Stimulated activated CD4-positive, alpha-beta T cell treated with anti-CD3 and anti-CD28 coated beads, TNF-alpha, amount 100 ng/mL, for 24 hours (primary cell): ENCODE measurements around the gene TBC1D7.
A peak's percentile ranks its signal among the peaks of the same experiment; 100 is the strongest.

Experiments
- DNase-seq, 3 experiments: peaks; one replicate each; pipeline ENCODE4 v3.0.0-alpha.2; 2020; ENCODE audit warnings: low read depth in 3 of 3

The TBC1D7 gene

DNA sequence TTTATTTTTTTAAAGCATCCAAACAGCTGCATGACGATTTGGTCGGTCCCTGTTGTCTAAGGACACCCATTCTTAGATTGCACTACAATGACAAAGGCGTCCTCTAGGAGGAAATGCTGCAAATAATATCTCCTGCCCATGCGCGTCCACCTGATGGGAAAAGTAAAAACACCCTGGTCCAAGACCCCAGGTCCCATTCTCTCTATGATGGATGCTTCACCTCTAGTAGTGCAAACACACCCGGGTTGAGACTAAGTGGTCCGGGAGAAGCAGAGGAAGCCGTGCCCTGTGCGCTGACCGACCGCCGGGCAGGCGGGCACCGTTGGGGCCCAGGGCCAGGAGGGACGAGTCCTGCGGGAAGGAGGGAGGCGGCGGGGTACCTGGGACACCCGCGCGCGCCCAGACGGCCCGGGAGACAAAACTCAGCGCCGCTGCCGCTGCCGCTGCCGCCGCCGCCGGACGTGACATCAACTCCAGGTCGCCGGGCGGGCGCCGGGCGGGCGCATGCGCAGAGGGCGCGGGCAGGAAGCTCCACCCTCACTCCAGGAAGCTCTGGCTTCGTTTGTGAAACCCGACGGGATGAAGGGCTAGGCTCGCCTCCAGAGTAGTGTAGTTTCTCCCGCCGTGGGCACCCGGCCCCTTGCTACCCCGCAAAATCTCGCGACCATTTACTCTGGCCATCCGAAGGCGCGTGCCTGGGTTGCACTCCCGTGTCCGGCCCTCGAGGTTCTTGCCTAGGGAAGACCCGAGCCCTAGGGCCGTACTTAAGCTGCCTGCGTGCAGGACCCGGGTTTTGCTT, at the start of gene TBC1D7:
TSS of gene TBC1D7 (minus strand) at position 462 of the 799 bp plus-strand sequence. CDS start 1,639 bp downstream, outside the sequence.
- DNase-seq: peak; percentile 81 to 92 (median 85)

DNA sequence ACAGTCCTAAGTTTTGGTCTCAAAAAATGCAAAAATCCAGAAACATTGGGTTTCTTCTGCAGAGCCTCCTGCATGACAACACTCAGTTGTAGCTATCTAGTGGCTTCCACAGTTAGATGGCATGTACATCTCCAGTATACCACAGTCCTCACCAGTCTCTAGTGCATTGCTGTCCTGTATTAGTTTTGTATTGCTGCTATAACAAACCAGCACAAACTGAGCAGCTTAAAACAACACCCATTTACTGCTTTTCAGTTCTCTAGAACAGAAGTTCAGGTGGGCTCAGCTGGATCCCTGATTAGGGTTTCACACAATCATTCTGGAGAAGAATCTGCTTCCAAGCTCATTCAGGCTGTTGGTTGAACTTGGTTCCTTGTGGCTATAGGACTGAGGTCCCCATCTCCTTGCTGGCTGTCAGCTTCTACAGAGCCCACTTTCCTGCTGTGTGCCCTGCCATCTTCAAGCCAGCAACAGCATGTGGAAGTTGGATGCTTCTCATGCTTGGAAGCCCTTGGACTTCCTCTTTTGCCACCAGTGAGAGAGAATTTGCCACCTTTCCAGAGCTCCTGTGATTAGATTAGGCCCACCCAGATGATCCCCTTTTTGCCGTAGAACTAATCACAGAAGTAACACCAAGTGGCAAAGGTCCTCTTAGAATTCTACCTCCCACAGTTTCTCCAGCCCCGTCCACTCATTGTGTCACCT, 48.9 kb upstream of the TBC1D7 start:
- DNase-seq: no peak

GRCh38 chr6:13375360-13375878, 47.1 kb upstream of the TBC1D7 start:
- peak in 2 of 3 experiments; percentile 25 to 63 for DNase-seq

DNA sequence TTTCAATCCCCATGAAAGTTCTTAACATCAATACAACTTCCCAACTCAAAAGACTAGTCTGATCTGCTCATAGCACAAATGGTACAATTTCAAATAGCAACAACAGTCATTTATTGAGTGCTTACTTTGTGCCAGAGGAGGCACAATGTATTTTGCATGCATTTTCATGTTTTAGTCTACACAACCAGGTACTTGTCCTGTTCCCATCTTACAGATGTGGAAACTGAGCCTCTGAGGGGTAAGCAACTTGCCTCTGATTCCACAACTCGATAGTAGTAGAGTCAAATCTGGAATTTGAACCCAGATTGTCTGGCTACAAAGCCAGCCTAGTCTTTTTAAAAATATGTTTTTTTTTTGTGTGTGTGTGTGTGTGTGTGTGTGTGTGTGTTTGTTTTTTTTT, 45.6 kb upstream of the TBC1D7 start:
- no peak for DNase-seq

DNA sequence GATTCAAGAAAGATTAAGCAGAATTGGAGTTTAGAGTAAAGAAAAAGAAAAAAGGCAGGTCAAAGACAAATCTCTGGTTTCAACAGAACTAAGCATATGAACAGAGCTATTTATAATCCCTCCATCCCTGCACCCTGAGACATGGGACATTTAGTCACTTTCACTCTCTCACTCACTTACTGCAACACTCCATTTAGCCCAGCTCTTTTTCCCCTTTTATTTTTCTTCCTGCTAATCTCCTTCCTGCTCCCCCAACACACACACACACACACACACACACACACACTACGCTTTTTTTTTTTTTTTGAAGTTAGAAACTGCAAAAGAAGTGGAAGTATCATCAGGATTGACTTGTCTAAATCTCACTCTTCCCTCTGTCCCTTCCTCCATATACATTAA, 45.1 kb upstream of the TBC1D7 start:
- no peak for DNase-seq

DNA sequence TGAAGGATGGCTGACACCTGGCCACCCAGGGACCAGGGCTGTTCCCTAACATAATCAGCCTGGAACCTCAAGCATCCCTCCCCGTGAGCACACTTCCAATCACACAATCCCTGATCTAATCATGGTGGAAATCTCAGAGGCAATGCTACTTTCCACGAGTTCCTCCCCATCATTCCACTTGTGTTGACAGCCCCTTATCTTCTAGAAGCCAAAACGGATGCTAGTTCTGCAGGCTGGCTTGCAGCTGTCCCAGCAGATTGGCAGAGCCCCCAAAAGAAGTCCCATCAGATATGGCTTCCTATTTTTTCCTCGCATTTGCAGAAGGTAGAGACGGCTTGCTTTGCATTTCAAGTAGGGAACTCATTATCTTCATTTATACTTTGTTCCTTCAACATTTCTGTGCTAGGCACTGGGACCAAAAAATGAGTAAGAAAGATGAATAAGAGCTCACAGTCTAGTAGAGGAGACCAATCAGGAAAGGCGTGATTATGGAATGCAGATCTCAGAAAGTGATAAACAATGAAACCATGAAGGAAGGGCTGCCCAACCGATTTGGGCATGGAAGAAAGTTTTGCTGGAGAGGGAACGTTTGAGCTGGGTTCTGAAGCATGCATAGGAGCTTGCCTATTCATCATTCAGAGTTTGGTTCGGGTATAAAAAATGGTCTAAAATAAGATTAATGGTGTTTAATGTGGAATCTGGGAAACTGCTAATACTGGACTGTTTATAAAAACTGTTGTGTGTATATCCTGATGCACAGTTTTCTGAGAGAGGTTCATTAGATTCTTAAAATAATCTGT, 44.6 kb upstream of the TBC1D7 start:
- DNase-seq: no peak

DNA sequence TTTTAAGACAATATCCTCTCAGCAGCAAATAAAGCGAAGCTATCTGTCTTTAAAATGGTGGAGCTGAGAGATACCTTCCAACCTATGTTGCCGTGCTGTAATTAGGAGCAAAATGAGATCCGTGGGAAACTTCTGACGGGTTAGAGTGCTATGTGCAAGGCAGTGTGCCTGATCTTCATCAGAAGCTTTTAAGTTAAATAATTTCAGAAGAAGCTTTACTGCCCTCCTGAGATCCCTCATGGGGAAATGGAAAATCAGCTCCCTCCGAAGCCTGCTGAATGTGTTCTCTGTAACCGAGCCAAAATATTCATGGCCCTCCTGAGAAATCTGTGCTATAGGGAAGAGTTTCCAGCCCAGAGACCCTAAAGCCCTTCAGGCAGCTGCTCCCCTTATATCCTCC, 43.7 kb upstream of the TBC1D7 start:
- DNase-seq: no peak

GRCh38 chr6:13371421-13372072, 43.2 kb upstream of the TBC1D7 start:
- no peak for DNase-seq

GRCh38 chr6:13370623-13371022, 42.3 kb upstream of the TBC1D7 start:
- DNase-seq: no peak

- no peak for DNase-seq
Measured at GRCh38 chr6:13369591-13369990, 41.3 kb upstream of the TBC1D7 start.

- DNase-seq: no peak
Measured at GRCh38 chr6:13368731-13369115, 40.4 kb upstream of the TBC1D7 start.

GRCh38 chr6:13368079-13368730, 39.9 kb upstream of the TBC1D7 start:
- DNase-seq: no peak

GRCh38 chr6:13367396-13367795, 39.1 kb upstream of the TBC1D7 start:
- no peak for DNase-seq

GRCh38 chr6:13365320-13365719, 37.0 kb upstream of the TBC1D7 start:
- no peak for DNase-seq

DNA sequence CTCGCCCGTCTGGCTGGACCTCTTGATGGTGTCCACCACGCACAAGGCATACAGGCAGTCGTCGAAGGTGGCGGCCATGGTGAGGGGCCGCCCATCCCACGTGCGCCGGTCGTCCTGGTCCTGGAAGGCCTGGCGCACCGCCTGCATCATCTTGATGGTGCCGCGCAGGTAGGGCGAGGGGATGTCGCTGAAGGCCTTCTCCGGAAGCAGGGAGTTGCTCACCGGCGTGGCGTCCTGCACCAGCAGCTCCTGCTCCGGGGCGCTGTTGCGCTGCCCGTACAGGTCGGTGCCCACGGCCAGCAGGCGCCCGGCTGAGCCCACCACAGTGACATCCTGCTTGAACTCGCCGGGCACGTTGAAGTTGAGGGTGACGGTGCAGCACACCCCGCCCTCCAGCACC, 36.5 kb upstream of the TBC1D7 start:
- no peak for DNase-seq

DNA sequence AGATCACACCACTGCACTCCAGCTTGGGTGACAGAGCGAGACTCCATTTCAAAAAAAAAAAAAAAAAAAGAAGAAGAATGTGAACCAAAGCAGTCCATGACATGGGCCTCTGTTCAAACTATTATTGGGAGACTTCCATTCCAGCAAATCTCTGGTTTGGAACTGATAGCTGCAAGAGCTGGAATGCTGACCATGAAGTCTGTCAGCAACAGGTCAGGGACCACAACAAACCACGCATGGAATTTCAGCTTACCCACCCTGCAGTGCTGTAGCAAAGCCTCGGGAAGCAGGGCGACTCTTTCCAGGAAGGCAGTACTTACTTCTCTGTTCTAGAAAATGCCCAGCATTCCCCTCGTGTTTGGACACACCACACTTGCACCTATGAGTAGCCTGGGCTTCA, 34.1 kb upstream of the TBC1D7 start:
- DNase-seq: no peak

DNA sequence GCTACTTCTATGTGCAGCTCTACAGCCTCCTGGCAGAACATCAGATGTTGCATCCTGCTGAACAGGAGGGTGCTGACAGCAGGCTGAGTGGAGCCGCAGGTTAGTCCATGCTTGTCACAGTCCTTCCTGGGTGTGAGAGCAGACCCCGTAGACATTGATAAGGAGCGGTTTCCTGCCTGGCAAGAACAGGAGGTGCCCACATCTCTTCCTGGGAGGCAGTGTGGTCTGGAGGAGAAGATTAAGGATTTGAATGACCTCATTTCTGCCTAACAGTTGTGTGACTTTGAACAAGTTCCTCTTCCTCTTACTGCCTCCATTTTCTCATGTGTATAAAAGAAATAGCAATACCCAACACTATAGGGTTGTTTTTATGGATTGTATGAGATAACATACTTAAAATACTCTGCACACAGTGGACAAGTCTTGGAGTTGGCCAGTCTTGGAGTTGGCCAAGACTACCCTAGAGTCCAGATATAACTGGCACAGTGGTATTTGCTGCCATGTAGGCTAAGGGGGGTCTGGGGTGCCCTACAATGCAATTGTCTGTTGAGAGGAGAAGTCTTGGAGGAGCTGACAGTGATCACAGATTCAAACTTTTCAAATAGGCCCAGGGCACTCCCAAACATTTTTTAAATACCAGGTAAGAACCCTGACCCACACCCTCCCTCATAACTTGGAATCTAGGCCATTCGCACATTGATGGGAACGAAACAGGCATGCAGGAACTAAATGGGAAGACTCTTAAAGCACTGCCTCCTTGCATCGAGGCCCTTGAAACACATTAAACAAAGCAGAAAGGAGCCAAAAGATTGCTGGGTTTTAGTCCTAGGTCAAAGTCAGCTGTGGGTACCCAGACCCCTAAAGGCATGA, 32.6 kb upstream of the TBC1D7 start:
- no peak for DNase-seq

DNA sequence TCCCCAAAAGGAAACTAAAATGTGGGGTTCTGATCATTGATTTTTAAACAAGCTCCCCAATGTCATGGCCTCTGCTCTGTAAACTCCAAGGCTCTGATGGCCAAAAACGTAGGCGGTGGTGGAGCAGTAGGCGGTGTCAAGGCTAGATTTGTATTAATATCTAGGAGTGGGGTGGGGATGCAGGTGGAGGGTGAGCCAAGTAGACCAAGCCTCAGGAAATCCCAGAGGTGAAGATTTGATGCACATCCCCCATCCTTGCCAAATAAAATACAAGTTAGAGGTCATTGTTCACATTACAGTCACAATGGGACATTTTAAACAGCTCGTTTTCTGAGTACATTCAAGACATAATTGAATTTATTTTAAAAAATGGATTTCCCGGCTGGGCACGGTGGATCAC, 30.9 kb upstream of the TBC1D7 start:
- no peak for DNase-seq

DNA sequence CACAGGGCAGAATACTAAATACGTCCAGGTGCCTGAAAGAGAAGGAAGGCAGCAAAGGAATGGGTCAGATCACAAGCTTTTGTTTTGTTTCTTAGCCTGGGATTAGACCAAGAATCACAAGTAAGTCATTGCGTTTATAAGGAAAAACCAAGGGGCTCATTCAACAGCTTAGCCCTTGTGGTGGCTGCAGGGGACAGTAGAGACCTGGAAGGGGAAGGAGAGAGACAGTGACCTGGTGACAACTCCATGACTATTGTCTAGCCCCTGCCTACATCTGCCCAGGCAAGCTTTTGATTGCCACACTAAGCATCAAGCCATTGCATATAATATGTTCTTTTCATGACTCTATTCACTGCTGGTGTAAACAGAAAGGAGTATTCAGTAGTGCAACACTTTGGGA, 30.2 kb upstream of the TBC1D7 start:
- DNase-seq: no peak

- no peak for DNase-seq
Measured at GRCh38 chr6:13357551-13358075, 29.3 kb upstream of the TBC1D7 start.
